Neural progenitor cell (in vitro differentiated cells): ENCODE measurements around the gene TCP10L. TPM values are rescaled to one million over a fixed set of nuclear protein-coding genes. Genes with fewer than 3 reads are reported as not detected.
"Not testable (repeated sequence)": the region's sequence is repeated elsewhere in the genome, so short reads cannot be mapped to it uniquely, and the experiment has no call there.

Experiments used
- DNase-seq: peaks from one replicate; pipeline ENCODE4 v3.0.0-alpha.2; 2016; ENCODE audit warnings: low spot score
- H2AFZ ChIP-seq: fragments of 200-600 bp; sonication (generic); replicated peaks from 2 replicates; pipeline ENCODE4 v1.6.1; 2016; ENCODE audit warnings: antibody characterized with exemption
- H3F3A ChIP-seq: fragments of 200-600 bp; sonication (generic); 2 replicates; pipeline ENCODE4 v1.6.1; 2016; ENCODE audit warnings: antibody characterized with exemption, low read depth
- H3K27ac ChIP-seq: fragments of 200-600 bp; sonication (generic); 2 replicates; pipeline ENCODE4 v1.5.1; 2016; ENCODE audit warnings: mild to moderate bottlenecking
- H3K27me3 ChIP-seq: fragments of 200-600 bp; sonication (generic); 2 replicates; pipeline ENCODE4 v1.6.1; 2016; ENCODE audit warnings: mild to moderate bottlenecking, moderate library complexity
- H3K36me3 ChIP-seq: fragments of 200-600 bp; sonication (generic); 2 replicates; pipeline ENCODE4 v1.5.1; 2016
- H3K4me1 ChIP-seq: fragments of 200-600 bp; sonication (generic); 2 replicates; pipeline ENCODE4 v1.6.1; 2016; ENCODE audit warnings: mixed run types
- H3K4me2 ChIP-seq: fragments of 200-600 bp; sonication (generic); 2 replicates; pipeline ENCODE4 v1.6.1; 2016
- H3K4me3 ChIP-seq: fragments of 200-600 bp; sonication (generic); 2 replicates; pipeline ENCODE4 v1.5.1; 2016
- H3K79me2 ChIP-seq: fragments of 200-600 bp; sonication (generic); 2 replicates; pipeline ENCODE4 v1.6.1; 2016; ENCODE audit warnings: low read depth
- H3K9ac ChIP-seq: fragments of 200-600 bp; sonication (generic); 2 replicates; pipeline ENCODE4 v1.6.1; 2016
- H3K9me3 ChIP-seq: fragments of 200-600 bp; sonication (generic); 2 replicates; pipeline ENCODE4 v1.5.1; 2016; ENCODE audit warnings: low read depth
- H4K20me1 ChIP-seq: fragments of 200-600 bp; sonication (generic); 2 replicates; pipeline ENCODE4 v1.6.1; 2016; ENCODE audit warnings: low read depth
- H3K27ac Mint-ChIP-seq: 3 replicates; pipeline ENCODE4 v1.8.0; 2021; ENCODE audit warnings: mixed read lengths
- H3K27me3 Mint-ChIP-seq: 2 replicates; pipeline ENCODE4 v1.8.0; 2022; ENCODE audit warnings: low read depth, mild to moderate bottlenecking, inconsistent platforms, moderate library complexity, mixed read lengths; ENCODE audit not compliant: insufficient read depth
- H3K36me3 Mint-ChIP-seq: 3 replicates; pipeline ENCODE4 v1.8.0; 2021; ENCODE audit warnings: mixed read lengths
- H3K4me1 Mint-ChIP-seq: 3 replicates; pipeline ENCODE4 v1.8.0; 2021; ENCODE audit warnings: mixed read lengths
- H3K4me3 Mint-ChIP-seq: 3 replicates; pipeline ENCODE4 v1.8.0; 2021; ENCODE audit warnings: mild to moderate bottlenecking, moderate library complexity, mixed read lengths
- H3K9me3 Mint-ChIP-seq: 3 replicates; pipeline ENCODE4 v1.8.0; 2020; ENCODE audit warnings: mixed read lengths
- CTCF ChIP-seq: fragments of 200-600 bp; sonication (generic); IDR thresholded peaks from 2 replicates; pipeline ENCODE4 v1.5.1; 2017; ENCODE audit warnings: antibody characterized with exemption, mild to moderate bottlenecking
- EZH2 ChIP-seq: fragments of 200-600 bp; sonication (generic); IDR thresholded peaks from 2 replicates; pipeline ENCODE4 v1.6.1; 2017; ENCODE audit warnings: antibody characterized with exemption, mild to moderate bottlenecking, moderate library complexity
- EZH2phosphoT487 ChIP-seq: fragments of 200-600 bp; sonication (generic); IDR thresholded peaks from 2 replicates; pipeline ENCODE4 v1.6.1; 2017; ENCODE audit warnings: antibody characterized with exemption
- total RNA-seq: library from RNA; depleted of rRNA; stranded (reverse); fragments of >200 nt; gene quantifications from 2 replicates; pipeline ENCODE4 v1.2.3, GENCODE V29; 2015; ENCODE audit warnings: low replicate concordance

TCP10L gene
- total RNA-seq, 1 donor from 2014 or later: 3.7 TPM

GRCh38 chr21:32544697-32545096, 40.6 kb downstream of the TCP10L start:
- DNase-seq: no peak
- H3K27me3 Mint-ChIP-seq: peaks cover 2% of the 10 kb centered on the region

DNA sequence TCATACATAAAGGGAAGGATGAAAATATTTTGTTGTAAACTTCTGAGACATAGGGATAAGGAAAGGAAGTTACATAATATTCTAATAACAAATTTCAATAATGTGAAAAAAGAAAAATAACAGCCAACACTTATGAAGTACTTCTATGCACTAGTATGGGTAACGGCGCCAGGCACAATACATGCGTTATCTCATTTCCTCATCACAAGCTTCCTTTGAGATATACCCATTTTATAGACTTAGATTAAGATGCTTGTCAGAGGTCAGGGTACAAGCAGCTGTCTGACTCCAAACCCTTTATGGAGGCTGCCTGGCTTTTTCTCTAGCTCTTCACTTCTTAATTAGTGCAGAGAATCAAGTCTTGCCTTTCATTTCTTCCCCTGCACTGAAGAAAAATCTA, 41.3 kb downstream of the TCP10L start:
- Histone ChIP-seq H3K27ac (no peak overlapping the region), H3K9me3 (no peaks in the 10 kb centered on the region), H3K4me2 (no peak overlapping the region), H3K36me3 (no peaks in the 10 kb centered on the region), H3K4me1 (no peaks in the 10 kb centered on the region), H4K20me1 (no peaks in the 10 kb centered on the region), H3K27me3 (no peaks in the 10 kb centered on the region), H2AFZ (no peak overlapping the region), H3K79me2 (no peaks in the 10 kb centered on the region), H3F3A (no peaks in the 10 kb centered on the region), H3K4me3 (no peak overlapping the region), H3K9ac (no peak overlapping the region)
- Mint-ChIP-seq H3K27me3 (peaks cover 2% of the 10 kb centered on the region), H3K4me3 (no peak overlapping the region), H3K9me3 (no peaks in the 10 kb centered on the region), H3K27ac (no peak overlapping the region), H3K36me3 (no peaks in the 10 kb centered on the region), H3K4me1 (peaks cover 2% of the 10 kb centered on the region)
- DNase-seq: no peak
- no peak for TF ChIP-seq EZH2phosphoT487
- TF ChIP-seq CTCF: no peak
- TF ChIP-seq EZH2: no peak

More at GRCh38 chr21:32544697-32545096, 40.6 kb downstream of the TCP10L start:
- Histone ChIP-seq H3K4me3 (no peak overlapping the region), H3K27me3 (no peaks in the 10 kb centered on the region), H3K27ac (no peak overlapping the region), H3F3A (no peaks in the 10 kb centered on the region), H3K4me2 (no peak overlapping the region), H3K9me3 (no peaks in the 10 kb centered on the region), H3K79me2 (no peaks in the 10 kb centered on the region), H2AFZ (no peak overlapping the region), H4K20me1 (no peaks in the 10 kb centered on the region), H3K4me1 (no peaks in the 10 kb centered on the region), H3K36me3 (no peaks in the 10 kb centered on the region), H3K9ac (no peak overlapping the region)
- no peaks in the 10 kb centered on the region for H3K36me3 Mint-ChIP-seq
- H3K4me3 Mint-ChIP-seq: no peak overlapping the region
- H3K9me3 Mint-ChIP-seq: no peaks in the 10 kb centered on the region
- TF ChIP-seq EZH2phosphoT487 (no peak), CTCF (no peak), EZH2 (no peak)
- peaks cover 2% of the 10 kb centered on the region for H3K4me1 Mint-ChIP-seq
- no peak overlapping the region for H3K27ac Mint-ChIP-seq

DNA sequence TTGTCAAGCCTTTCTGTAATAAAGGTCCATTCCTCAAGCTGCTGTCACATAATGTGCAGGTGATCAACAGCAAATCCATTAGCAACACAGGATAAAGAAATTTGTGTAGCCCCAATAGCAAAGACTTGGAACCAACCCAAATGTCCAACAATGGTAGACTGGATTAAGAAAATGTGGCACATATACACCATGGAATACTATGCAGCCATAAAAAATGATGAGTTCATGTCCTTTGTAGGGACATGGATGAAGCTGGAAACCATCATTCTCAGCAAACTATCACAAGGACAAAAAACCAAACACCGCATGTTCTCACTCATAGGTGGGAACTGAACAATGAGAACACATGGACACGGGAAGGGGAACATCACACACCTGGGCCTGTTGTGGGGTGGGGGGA, 42.3 kb downstream of the TCP10L start:
- H3K27me3 Mint-ChIP-seq, H4K20me1 ChIP-seq, H3K4me1 Mint-ChIP-seq, H3K27ac Mint-ChIP-seq, DNase-seq, H3K27ac ChIP-seq, H3K27me3 ChIP-seq, H3K4me3 Mint-ChIP-seq, H2AFZ ChIP-seq, H3K9me3 ChIP-seq, H3K4me1 ChIP-seq, H3K79me2 ChIP-seq, H3K4me2 ChIP-seq, H3K4me3 ChIP-seq, H3F3A ChIP-seq, H3K9me3 Mint-ChIP-seq, H3K36me3 ChIP-seq, H3K9ac ChIP-seq, H3K36me3 Mint-ChIP-seq: not testable (repeated sequence)

- no peak for DNase-seq
- H3K4me3 Mint-ChIP-seq: no peak overlapping the region
Measured at GRCh38 chr21:32539378-32539777, 45.9 kb downstream of the TCP10L start.

More at GRCh38 chr21:32539378-32539777, 45.9 kb downstream of the TCP10L start:
- H3K36me3 ChIP-seq: no peaks in the 10 kb centered on the region
- Mint-ChIP-seq H3K36me3 (no peaks in the 10 kb centered on the region), H3K27me3 (peaks cover 3% of the 10 kb centered on the region), H3K27ac (no peak overlapping the region), H3K4me1 (no peaks in the 10 kb centered on the region), H3K9me3 (no peaks in the 10 kb centered on the region)
- H3K4me2 ChIP-seq: no peak overlapping the region
- no peak overlapping the region for H3K27ac ChIP-seq
- no peaks in the 10 kb centered on the region for H3K9me3 ChIP-seq
- H3F3A ChIP-seq: no peaks in the 10 kb centered on the region
- H3K4me3 ChIP-seq: no peak overlapping the region
- no peaks in the 10 kb centered on the region for H3K27me3 ChIP-seq
- H4K20me1 ChIP-seq: no peaks in the 10 kb centered on the region
- H3K9ac ChIP-seq: no peak overlapping the region
- H3K79me2 ChIP-seq: no peaks in the 10 kb centered on the region
- H3K4me1 ChIP-seq: peaks cover 7% of the 10 kb centered on the region
- no peak overlapping the region for H2AFZ ChIP-seq
- TF ChIP-seq CTCF: no peak
- TF ChIP-seq EZH2phosphoT487: no peak
- TF ChIP-seq EZH2: no peak
